Activated CD4-positive, alpha-beta T cell treated with anti-CD3 and anti-CD28 coated beads for 1 hour (primary cell): ENCODE data around the gene DAZ2.
"Not testable (repeated sequence)": the region's sequence is repeated elsewhere in the genome, so short reads cannot be mapped to it uniquely, and the experiment has no call there.

Experiments used
- DNase-seq: peaks from one replicate; pipeline ENCODE4 v3.0.0-alpha.2; 2020

The DAZ2 gene

GRCh38 chrY:23219233-23219632 lies at the start of gene DAZ2:
TSS of gene DAZ2 (plus strand) at chrY:23219533. CDS start at chrY:23219741, 208 bp downstream.
- DNase-seq = not testable (repeated sequence)

- DNase-seq = not testable (repeated sequence)
Observed at GRCh38 chrY:23198908-23199307, 20.4 kb upstream of the DAZ2 start, which contains the start of gene DAZ1. TSS of gene DAZ1 (minus strand) at chrY:23199008. CDS start at chrY:23198800, 208 bp downstream.

- not testable (repeated sequence) for DNase-seq
Observed at GRCh38 chrY:23207455-23207854, 11.9 kb upstream of the DAZ2 start.

GRCh38 chrY:23209802-23210495 lies 9.4 kb upstream of the DAZ2 start:
- DNase-seq = not testable (repeated sequence)

GRCh38 chrY:23210681-23211080 lies 8.7 kb upstream of the DAZ2 start:
- DNase-seq = not testable (repeated sequence)
